GM19467 (cell line): ENCODE data around the gene COL27A1.

Source experiments
- ATAC-seq: cut with Tn5 transposase; IDR thresholded peaks from one replicate; pipeline ENCODE4 v1.9.1; 2021; ENCODE audit warnings: mild to moderate bottlenecking, moderate library complexity; ENCODE audit not compliant: unreplicated experiment

COL27A1 gene

GRCh38 chr9:114348261-114348905, 193.0 kb downstream of the COL27A1 start:
- ATAC-seq, result no peak

- ATAC-seq, result peak; percentile 88
Observed at GRCh38 chr9:114348906-114349482, 193.7 kb downstream of the COL27A1 start.

GRCh38 chr9:114349713-114350480, 194.6 kb downstream of the COL27A1 start:
- ATAC-seq, result no peak

GRCh38 chr9:114350636-114351401, 195.5 kb downstream of the COL27A1 start:
- ATAC-seq, result no peak

- no peak for ATAC-seq
Observed at GRCh38 chr9:114351932-114352331, 196.6 kb downstream of the COL27A1 start.

GRCh38 chr9:114355821-114356220, 200.5 kb downstream of the COL27A1 start:
- ATAC-seq, result no peak

- ATAC-seq, result no peak
Observed at GRCh38 chr9:114356792-114357191, 201.5 kb downstream of the COL27A1 start.

- no peak for ATAC-seq
Observed at GRCh38 chr9:114357360-114357759, 202.0 kb downstream of the COL27A1 start.

- no peak for ATAC-seq
Observed at GRCh38 chr9:114357911-114358328, 202.6 kb downstream of the COL27A1 start.

GRCh38 chr9:114359801-114360200, 204.5 kb downstream of the COL27A1 start:
- ATAC-seq, result no peak

GRCh38 chr9:114361542-114361941, 206.2 kb downstream of the COL27A1 start:
- no peak for ATAC-seq
